GM18507 (cell line): ENCODE results near the gene TRABD2B.

ENCODE experiments used
- DNase-seq: peaks from one replicate; pipeline ENCODE4 v3.0.0; 2011; ENCODE audit warnings: low read depth; ENCODE audit not compliant: insufficient read length; ENCODE audit errors: extremely low spot score
- FAIRE-seq: peaks from 2 replicates; lab custom pipeline; 2011; peaks lifted over from hg19 to GRCh38; lab: Jason Lieb, UNC

Gene TRABD2B

DNA sequence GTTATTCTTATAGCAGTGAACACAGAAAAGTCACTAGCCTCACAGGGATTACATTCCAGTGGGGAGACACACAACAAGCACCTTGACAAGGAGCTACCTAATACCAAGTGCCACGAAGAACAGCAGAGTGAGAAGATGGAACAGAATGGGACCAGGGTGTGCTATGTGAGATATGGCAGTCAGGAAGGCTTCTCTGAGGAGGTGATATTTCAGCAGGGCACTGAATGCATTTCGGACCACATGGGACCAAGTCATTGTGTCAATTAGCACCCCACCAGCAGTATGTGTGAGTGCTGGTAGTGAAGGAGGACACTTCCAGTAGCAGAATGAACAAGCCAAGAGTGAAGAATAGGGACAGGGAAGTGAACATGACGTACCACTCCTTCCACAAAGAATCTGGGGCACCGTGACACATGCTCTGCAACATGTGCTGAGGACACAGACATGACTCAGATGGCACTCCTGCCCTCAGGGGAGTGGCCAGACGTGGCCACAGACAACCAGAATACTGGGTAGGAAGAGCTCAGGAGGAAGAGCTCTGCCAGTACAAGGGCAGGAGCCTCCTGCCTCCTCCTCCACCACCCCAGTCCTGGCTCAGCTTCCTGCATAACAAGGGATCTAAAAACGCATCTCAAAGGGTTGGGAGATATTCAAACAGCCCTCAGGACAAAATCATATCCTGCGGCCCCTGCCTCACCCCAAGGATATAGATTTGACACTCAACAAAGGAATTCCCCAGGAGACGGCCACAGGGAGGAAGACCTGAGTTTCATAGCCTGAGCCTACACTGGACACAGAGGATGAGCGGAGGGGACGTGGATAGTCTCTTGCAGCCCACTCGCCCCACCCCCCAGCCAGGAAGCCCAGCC, 102.5 kb downstream of the TRABD2B start:
- FAIRE-seq (no peak), DNase-seq (no peak)

DNA sequence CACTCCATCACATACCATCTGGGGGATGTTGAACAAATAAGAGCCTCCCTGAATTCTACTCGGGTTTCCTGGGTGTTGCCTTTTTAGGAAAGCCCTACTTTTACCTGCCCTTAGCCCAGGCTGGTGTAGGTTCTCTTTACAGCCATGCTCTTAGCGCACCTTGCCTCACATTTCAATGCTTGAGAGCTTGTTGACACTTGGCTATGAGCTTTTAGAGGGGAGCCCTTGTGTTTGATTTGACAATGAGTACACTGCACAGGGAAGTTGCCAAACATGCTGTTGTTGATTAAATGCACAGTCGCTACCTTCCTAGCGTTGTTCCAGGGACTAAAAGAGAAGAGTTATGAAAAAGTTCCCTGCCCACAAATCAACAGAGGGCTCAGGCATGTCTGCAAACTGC, 103.8 kb downstream of the TRABD2B start:
- FAIRE-seq (no peak), DNase-seq (no peak)

DNA sequence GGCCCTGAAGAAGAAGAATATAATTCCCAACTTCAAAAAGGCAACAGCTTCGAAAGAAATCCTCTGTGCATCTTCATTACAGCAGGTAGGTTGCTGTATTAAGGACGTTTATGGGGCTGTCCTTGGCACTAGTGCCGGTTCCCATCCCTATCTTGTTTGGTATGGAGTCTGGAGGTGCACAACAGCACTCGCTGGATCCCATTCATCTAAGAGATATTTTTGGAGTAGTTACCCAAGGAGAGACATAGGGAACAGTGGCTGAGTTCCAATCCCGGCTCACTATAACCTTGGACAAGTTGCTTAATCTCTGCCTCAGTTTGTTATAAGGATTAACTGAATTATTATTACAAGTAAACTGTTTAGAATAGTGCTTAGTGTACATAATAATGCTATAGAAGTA, 106.4 kb downstream of the TRABD2B start:
- FAIRE-seq (no peak), DNase-seq (no peak)

DNA sequence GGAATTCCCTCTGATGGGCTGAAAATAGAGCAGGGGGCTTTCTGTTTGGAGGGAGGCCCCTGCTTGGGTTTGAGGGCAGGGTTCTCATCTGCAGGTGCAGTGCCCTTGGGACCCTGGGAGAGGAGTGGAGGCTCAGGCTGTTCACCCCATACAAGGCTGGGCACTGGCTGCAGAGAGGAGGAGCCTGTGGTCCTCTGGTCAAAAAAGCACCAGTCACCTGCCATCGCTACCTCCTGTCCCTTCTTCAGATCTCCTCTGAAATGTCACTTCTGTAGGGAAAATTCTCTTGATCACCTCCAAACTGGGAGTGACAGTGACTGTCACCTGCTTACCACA, 108.9 kb downstream of the TRABD2B start:
- FAIRE-seq, result no peak
- DNase-seq, result no peak

DNA sequence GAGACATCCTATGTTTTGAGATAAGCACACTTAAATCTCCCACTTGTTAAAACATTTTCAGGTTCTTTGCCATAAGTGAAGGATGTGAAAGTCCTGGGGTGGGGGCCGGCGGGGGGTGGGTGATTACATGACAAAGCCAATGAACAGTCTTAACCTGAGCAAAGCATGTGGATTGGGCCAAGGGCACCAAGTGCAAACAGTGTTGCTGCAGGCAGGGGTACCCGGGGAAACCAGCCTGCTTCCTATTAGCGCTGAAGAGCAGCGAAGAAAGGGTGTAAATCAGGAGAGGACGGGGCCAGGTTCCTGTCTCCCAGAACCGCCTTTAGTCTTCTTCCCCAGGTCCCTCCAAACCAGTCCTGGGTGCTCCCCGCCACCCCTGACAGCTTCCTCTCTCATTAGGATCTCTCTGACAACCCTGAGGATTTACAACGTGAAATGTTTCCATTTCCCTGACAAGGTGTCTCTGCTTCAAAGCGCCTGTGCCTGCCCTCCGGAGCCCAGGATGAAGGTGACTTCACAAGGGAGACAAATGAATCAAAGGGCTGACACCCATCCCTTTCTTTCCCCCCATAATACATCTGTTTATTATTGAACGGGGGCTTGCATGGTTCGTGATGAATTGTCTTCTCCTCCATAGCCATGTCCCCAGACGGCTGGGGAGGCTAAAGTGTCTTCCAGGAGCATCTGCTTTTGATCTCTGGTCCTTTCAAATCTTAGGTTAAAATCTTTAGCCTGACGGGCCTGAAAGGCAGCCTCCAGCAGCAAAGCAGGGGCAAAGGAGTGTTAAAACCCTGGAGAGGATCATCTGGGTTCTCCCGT, 109.5 kb downstream of the TRABD2B start:
- FAIRE-seq, result no peak
- no peak for DNase-seq

DNA sequence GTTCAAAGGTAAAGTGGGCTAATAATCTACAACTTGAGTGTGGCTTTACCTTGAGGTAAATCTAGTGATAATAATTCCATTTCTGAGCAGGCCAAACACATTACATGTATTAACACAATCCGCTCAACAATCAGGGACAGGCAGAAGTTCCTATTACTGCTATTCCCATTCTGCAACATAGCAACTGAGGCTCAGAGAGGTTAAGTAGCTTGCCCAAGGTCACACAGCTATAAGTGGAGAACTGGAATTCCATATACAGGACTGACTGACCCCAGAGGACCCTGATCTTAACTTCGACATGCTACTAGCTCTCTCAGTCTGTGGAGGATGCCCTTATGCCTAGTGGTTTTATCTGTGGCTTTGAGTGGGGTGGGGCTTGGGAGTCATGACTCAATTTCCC, 110.1 kb downstream of the TRABD2B start:
- DNase-seq (no peak), FAIRE-seq (no peak)

DNA sequence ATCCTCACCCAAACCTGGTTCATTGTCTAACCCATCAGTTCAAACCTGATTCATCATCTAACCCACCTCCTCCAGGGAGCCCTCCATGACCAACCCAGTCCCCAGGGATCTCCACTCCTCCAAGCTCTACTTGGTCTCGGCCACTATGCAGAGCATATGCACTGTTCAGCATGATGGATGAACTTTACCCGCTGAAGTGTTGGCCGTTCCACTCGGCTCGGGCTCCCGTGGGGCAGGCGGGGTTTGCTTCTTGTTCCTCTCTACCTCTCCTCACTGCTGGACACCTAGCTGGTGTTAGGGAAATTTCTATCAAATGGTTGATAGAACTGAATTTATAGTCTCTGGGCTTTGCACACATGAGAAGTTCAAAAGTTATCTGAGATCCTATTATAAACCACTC, 111.0 kb downstream of the TRABD2B start:
- FAIRE-seq (no peak), DNase-seq (no peak)

DNA sequence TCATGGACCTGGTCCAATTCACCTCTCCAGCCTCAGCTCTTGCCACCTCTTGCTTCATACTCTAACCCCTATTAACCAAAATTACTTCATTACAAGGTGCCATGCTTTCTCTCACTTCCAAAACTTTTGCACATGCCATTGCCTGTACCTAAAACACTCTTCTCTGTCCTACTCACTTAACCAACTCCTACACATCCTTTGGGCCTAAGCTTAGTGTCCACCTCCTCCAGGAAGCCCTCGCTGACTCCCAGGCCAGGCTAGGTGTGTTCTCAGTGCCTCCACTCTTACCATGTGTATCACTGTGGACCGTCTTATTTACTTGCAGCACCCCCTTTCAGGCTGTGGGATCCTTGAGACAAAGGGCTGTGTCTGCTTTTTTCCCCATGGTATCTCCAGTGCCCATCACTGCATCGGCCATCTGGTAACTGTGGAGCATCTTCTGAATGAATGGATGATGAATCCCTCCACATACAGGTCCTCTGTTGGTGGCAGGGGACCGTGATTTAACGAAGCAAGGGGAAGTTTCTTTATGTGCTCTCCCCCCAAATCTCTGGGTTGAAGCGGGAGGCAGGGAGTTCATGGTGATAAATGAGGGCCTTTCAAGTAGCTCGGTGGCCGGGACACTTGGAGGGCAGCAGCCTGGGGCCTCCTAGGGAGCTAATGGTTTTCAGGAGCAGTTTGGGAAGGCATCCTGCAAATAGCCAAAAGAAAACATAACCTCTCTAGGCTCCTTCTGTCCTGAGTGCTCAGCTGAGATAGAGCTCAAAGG, 111.9 kb downstream of the TRABD2B start:
- DNase-seq, result no peak
- FAIRE-seq, result no peak

DNA sequence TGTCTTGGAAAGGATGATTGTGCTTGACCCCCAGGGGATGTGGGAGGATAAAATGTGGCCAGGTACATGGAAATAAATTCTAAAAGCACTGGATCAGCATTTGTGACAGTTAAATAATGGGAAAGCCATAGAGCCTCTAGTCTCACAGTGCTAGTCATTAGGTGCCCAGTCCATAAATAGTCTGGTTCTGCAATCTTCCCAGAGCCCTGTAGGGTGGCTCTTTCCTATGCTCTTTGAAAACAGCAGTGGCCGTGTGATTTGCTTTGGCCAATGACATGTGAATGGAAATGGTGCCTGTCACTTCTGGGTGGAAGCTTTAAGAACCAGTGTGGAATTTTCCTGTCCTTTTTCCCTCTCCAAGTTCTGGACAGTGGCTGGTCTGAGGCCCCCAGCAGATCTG, 113.2 kb downstream of the TRABD2B start:
- no peak for FAIRE-seq

DNA sequence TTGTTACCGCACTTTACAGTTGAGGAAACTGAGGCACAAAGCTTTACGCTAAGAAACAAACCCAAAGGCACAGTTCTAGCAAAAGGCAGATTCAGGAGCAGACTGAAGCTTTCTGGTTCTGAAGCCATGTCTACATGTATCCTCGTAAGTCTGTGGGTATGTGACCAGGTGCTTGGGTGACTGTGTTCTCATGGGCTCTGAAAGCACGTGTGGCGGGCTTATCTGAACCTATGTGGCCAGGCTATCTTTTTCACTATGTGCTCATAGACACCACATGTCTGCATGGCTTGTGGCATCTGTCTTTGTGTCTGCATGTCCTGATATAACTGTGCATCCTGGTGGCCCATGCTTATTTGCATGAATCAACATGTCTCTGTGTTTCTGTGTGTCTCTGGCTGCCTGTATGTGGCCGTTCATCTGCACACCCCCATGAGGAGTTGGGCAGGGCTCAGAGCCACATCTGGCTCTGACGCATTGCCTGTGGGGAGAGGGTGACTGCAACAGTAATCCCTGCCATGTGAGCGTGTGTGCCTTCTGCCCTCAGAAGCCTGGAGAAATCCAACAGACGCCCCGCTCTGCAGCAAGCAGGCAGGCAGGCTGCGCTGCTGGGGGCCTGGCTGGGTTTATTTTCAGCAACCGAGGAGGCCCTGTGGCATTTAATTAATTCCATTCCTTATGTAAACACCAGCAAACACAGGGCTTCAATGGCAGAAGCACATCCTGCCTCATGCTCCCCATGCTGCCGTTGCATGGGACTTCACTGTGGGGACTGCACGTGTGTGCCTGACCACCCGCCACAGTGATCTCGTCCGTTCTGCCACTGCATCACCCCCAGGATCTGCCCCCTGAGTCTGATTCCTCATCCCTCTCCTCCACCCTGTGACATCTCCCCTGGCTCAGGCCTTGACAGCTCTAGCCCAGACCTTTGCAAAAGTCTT, 115.4 kb downstream of the TRABD2B start:
- FAIRE-seq (no peak), DNase-seq (no peak)

More for the DNA sequence above, 113.2 kb downstream of the TRABD2B start:
- DNase-seq, result no peak

DNA sequence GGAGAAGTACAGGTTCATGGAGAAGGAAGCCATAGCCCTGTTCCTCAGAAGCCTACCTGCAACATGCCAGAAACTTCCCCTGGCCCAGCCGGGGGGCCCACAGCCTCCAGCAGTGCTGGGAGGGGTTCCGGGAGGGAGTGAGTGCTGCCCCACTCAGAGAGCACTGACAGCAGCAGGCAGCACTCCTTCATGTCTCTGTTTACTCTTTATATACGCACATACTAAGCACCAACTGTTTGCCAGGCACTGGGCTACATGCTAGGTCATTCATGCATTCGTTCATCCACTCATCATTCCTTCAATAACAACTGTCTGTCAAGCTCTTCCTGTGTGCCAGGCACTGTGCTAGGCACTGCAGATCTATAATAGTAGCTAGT, 120.6 kb downstream of the TRABD2B start:
- FAIRE-seq, result no peak

DNA sequence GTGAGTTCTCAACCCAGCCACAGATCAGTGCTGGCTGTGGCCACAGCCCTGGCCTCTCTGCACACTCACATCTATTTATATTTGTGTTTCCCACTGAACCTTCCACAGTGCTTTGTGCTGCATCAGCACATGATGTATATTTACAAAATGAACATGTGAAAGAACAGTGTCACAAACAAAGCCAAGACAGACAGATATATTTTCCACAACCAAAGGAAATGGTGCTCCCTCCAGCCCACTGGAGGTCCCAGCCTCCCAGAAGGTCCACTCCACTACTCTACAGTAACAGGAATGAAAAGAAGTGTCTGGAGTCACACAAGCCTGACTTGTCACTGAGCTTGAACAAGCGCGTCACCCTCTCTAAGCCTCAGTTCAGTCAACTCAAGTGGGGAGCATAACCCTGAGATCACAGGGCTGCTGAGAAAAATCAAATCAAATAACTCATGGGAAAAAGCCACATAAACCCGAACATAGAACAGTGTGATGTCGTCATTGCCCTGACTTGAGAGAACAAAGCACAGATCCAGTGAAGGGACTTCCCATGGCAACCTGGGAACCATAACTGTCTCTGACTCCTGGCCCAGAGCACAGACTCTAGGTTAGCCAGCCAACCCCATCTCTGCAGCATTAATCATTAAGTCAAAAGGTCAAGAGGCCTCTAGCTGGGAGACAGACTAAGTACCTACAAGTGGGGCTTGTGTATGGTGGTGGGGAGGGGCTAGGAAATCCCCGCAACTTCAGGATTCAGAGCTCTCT, 121.2 kb downstream of the TRABD2B start:
- FAIRE-seq, result no peak
- no peak for DNase-seq

More for the DNA sequence above, 120.6 kb downstream of the TRABD2B start:
- no peak for DNase-seq

DNA sequence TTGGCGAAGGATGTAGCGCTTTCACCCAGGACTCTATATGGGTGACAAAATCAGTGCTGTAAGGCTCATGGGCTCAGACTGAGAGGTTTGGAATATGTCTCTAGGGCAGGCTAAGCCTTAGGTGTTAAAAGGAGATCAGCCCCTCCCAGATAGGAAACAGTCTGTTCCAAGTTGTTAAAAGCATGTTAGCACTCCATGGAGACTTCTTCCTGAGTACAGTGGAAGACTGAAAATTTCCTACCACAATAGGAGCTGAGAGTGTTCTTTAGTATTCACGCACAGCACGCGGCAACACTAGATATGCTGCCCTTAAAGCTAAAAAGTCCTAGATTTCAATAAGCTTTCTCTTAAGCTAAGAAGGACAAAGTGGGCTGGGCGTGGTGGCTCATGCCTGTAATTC, 122.1 kb downstream of the TRABD2B start:
- no peak for FAIRE-seq
- no peak for DNase-seq

DNA sequence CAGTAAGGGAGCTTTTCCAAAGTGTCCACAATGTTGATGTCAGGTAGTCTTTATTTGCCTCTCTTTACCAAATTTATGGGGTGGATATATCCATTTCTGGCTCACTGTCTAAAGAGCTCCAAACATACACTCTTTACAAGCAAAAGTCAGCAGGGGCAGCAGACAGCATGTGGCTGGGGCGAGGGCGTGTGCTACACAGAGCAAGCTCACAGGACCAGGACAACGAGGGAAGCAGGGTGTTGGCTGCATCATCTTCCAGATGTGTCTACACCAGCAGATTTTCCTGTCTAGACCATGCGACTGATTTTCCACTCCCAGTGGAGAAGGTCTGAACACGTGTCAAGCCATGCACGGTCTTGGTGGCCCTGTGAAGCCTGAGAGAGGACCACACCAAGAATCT, 123.8 kb downstream of the TRABD2B start:
- FAIRE-seq, result no peak
- no peak for DNase-seq

DNA sequence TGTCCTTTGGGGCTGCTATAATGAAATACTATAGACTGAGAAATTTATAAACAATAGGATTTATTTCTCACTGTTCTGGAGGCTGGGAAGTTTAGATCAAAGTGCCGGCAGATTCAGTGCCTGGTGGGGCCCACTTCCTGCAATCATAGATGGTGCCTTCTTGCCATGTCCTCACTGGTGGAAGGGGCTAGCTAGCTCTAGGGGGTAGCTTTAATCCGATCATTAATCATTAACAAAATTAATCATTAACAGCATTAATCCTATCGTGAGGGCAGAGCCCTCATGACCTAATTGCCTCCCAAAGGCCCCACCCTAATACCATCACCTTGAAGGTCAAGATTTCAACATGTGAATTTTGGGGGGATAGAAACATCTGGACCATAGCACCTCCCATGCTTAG, 124.3 kb downstream of the TRABD2B start:
- DNase-seq (no peak), FAIRE-seq (no peak)

DNA sequence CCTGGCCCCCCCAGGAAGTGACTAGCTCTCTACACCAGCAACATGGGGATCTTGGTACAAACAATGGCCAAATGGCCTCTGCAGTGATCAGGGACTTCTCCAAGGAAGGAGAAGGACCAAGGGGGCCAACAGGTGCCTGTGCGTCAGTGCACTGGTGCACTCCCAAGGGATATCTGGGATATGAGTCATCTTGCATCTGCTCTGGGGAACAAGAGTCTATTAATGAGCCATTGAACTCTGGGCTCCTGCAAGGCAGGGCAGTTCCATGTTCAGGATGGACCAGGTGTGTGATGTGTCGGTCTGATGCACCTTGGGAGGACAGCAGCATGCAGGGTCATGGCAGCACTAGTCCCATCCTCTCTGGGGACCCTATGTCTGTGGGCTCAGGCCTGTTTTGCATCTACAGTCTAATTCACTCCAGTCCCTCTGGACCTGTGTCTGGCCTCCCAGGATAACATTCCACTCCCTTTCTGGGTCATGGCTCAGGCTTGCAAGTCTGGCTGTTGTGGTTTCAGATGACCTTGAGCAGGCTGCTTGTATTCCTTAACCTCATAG, 125.3 kb downstream of the TRABD2B start:
- no peak for DNase-seq
- FAIRE-seq, result no peak

DNA sequence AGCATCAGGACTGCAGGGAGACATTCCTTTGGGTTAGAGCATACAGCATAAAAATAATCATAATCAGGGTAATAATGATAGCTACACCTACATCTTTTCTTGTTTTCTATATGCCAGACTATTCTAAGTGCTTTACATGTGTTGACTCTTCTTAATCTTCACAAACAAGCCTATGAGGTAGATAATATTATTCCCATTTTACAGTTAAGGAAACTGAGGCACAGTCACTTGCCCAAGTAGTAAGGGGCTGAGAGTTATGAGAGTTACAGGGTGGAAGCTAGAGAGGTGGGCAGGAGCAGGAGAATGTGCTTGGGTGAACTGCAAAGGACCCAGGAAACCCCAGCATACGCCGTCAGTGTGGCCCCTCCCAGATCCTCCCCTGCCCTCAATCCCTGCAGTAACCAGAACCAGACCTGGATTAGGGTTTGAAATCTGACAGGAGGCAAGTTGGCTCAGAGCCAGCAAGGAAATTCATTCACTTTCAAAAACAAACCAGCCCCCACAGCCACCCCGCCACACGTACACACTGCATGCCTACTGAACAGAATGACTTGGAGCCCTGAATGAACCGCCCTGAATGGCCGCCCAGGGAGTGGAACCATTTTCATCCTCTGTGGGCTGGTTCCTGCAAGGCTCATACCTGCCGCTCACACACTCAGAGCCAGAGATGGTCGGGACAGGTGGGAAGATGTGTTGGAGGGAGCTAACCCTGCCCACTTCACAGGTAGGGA, 126.1 kb downstream of the TRABD2B start:
- FAIRE-seq (no peak), DNase-seq (no peak)

DNA sequence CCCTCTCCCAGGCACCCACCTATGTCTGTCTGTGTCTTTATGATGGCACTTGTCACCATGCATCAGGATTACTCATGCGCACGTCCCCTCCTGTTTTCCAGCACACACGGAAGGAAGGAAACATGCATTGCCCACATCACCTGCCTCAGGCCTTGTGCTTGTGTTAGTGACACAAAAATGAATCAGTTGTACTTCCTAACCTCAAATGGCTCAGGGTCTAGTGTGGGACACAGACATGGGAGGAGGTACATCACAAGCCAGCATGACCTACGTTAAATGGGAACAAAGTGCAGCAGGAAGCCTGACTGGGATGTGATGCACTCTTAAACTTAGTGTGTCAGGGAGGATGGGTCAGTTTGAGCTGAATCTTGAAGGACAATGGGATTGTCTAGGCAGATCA, 126.7 kb downstream of the TRABD2B start:
- FAIRE-seq, result no peak
- DNase-seq, result no peak
